Stimulated activated CD4-positive, alpha-beta T cell treated with anti-CD3 and anti-CD28 coated beads, Interleukin-12 subunit alpha, Interleukin-12 subunit beta, amount 100 ng/mL, for 4 hours (primary cell): ENCODE results near the gene CRYZL1.
"Not testable (repeated sequence)": the region's sequence is repeated elsewhere in the genome, so short reads cannot be mapped to it uniquely, and the experiment has no call there.

Experiments used
- DNase-seq: peaks from one replicate; pipeline ENCODE4 v3.0.0-alpha.2; 2020

Gene CRYZL1

GRCh38 chr21:33619726-33620125 is 21.8 kb downstream of the CRYZL1 start:
- no peak for DNase-seq

DNA sequence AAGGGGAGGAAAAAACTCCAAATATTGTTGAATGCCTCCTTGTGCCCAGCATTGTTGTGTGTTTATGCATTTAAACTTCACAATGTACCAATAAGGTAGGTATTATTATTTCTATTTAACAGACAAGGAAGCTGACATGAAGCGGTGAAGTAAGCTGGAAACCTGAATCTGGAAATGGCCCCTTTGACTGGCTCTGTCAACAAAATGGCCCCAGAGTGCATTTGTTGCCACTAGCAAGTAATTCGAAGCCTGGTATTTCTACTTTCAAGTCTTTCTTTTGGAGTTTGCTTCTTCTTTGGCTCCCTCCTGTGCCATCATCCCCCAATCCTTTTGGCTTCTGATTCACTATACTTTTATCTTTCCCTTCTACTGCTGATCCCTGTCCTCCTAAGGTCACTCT is 23.1 kb downstream of the CRYZL1 start:
- no peak for DNase-seq

- DNase-seq = not testable (repeated sequence)
These were observed 24.0 kb downstream of the CRYZL1 start for GRCh38 chr21:33617565-33617964.

- DNase-seq = no peak
These were observed 30.4 kb downstream of the CRYZL1 start for GRCh38 chr21:33611006-33611744.

DNA sequence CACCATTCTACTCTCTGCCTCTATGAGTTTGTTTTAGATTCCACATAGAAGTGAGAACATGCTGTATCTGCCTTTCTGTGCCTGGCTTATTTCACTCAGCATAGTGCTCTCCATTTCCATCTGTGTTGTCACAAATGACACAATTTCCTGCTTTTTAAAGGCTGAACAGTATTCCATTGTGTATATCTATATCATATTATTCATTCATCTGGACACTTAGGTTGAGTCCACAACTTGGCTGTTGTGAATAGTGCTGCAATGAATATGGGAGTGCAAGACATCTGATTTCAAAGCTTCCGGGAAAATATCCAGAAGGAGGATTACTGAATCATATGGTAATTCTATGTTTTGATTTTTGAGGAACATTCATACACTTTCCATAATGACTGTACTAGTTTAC is 33.0 kb downstream of the CRYZL1 start:
- DNase-seq = no peak

GRCh38 chr21:33598051-33598450 is 43.5 kb downstream of the CRYZL1 start:
- DNase-seq = no peak

GRCh38 chr21:33588485-33589335 is 52.8 kb downstream of the CRYZL1 start, which contains the start of gene DONSON:
Gene DONSON (minus strand): TSS chr21:33588684. CDS start chr21:33588641, 43 bp downstream.
- DNase-seq = peak; percentile 87

- no peak for DNase-seq
These were observed 53.6 kb downstream of the CRYZL1 start for GRCh38 chr21:33587792-33588484.

DNA sequence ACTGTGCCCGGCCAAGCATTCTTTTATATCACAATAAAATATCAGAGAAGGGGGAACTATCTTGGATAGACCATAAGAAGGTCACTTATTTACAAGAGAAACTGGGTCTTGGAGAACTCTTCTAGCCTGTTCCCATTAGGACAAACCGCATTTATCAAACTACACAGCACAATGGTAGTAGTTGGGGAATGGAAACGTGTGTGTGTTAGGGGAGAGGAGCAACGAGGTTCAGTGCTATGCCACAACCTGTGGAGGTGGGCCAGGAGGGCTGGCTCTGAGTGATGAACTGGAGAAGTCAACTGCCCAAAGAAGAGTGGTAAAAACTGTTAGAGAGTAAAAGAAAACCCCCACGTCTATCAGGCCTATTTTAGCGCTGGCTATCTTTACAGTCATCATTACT is 54.6 kb downstream of the CRYZL1 start:
- DNase-seq = no peak

GRCh38 chr21:33584455-33584854 is 57.1 kb downstream of the CRYZL1 start:
- no peak for DNase-seq

GRCh38 chr21:33578959-33579542 is 62.5 kb downstream of the CRYZL1 start:
- DNase-seq = no peak

DNA sequence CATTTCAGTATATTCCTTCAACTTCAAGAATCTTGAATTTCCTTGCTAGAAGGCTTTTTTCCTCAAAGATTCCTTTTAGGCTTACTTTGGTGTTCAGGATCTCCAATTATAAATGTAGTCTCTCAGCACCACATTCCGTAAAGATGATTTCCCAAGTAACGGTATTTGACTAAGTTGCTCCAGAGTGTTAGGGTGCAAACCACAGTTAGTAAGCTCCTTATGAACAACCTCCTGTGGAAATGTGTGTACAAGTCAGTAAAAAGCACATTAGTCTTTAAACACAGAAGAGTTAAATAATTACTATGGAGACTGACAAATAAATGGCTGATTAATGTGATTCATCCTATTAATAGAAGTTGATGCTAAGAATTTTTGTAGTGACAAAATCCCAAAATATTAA is 63.3 kb downstream of the CRYZL1 start:
- no peak for DNase-seq

DNA sequence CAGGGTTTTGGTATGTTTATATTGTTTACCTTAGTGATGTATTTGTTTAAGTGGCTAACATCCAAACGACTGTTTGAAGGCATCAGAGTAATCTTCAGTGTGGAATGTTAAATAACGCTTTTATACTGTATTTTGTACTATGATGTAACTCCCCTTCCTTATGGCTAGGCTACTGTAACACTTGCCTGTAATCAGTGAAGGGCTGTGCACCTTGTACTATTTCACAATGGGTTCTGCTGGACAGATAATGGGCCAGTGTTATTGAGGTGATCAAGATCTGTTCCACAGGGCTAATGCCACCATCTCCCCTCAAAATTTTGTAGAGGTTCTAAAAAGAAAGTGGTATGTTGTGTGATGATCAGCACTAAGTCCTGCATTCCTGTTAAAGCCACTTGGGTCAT is 64.8 kb downstream of the CRYZL1 start:
- DNase-seq = not testable (repeated sequence)

DNA sequence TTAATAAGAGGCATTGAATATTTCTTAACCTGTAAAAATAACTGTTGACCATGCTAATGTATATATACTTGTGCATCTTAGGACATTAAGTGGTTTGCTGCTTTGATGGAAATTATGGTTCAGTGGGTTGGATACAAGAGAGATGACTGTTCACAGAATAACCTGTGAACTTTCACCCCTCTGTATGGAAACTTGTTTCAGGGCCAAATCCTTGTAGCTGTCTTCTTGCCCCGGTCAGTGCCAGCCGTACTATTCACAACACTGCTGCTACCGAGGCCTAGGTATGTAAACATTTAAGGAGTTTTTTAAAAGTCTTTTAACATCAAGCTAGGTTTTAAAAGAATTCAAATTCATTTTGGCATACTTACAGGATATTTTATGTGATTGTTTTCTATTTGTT is 69.2 kb downstream of the CRYZL1 start:
- DNase-seq = no peak

GRCh38 chr21:33569991-33570390 is 71.5 kb downstream of the CRYZL1 start:
- no peak for DNase-seq

- DNase-seq = no peak
These were observed 73.1 kb downstream of the CRYZL1 start for GRCh38 chr21:33568448-33568847.

DNA sequence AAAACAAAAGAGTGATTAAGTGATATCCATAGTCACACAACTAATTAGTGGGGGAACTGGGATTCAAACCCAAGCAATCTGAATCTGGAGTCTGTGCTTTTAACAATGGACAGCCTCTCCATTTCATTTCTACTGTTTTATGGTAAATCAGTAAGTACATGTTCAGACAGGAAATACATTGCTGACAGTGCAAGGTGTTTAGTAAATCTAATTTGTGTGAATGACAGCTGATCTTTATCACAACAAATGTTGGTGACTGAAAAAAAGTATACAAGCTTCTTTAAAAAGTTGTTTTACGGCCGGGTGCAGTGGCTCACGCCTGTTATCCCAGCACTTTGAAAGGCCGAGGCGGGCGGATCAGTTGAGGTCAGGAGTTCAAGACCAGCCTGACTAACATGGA is 73.6 kb downstream of the CRYZL1 start:
- no peak for DNase-seq

DNA sequence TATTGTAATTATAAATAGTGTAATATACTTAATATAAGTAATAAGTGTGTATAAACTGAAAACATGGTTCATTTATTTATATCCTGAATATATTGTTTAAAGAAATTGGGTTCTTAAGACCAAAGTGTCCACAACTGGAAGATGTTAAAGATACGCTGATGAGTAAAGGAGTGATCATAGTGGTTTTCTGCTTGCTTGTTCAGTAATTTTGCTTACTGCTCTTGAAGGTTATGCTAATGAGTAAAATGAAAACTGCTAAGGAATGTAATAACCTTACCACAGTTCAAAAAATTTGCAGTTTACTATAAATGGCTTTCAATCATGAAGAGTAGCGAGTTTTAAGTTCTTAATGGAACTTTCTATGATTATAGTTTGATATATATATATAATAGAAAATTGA is 75.0 kb downstream of the CRYZL1 start:
- DNase-seq = no peak

- no peak for DNase-seq
These were observed 79.2 kb downstream of the CRYZL1 start for GRCh38 chr21:33562389-33562788.

GRCh38 chr21:33561373-33561772 is 80.2 kb downstream of the CRYZL1 start:
- DNase-seq = no peak

DNA sequence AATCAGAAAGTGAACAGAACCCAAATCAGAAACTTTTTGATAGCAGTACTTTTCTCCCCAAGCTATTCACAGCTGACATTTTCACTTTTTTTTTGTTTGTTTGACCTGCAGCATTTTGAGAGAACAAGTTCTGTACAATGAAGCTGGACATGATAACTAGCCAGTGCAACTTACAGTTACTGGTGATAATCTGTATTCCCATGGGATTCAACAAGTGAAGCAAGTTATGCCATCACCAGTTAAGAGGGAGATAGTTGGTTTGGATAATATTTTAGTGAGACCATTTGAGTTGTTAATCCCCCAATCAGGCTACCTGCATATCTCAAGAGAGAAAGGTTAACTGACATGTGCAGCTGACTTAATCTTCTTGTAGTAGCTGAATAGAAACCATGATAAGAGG is 80.6 kb downstream of the CRYZL1 start:
- DNase-seq = no peak

DNA sequence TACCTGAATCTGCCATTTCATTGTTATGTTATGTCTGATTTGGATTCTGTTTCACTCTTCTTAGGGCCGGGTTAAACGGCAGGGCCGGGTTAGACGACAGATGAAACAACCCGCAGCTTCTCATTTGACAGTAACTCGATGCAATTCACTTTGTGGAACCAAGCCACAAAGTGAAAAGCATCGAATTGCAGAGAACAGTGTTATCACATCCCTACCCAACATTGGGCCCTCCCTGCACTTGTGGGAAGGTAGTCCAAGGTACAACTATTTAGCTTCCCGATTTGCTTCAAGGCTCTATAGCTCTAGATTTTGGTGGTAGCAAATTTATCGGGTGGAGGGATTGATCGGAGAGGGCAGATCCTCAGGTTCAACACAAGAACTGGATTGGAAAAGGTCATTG is 81.7 kb downstream of the CRYZL1 start:
- DNase-seq = no peak

GRCh38 chr21:33558777-33559421 is 82.6 kb downstream of the CRYZL1 start:
- DNase-seq = no peak
